Testis (tissue), 2 donors: ENCODE results near the gene SLC22A4.

Experiments
- CTCF ChIP-seq, 3 experiments: fragments of 450-650 bp in 2 of 3; fragments of 200-600 bp in 1 of 3; sonication (generic) in 1 of 3; IDR thresholded peaks; one replicate each; pipeline ENCODE4 v1.5.1; 2016 to 2019; ENCODE audit warnings: antibody characterized with exemption in 3 of 3, mild to moderate bottlenecking in 2 of 3, moderate library complexity in 1 of 3
- POLR2A ChIP-seq: fragments of 450-650 bp; IDR thresholded peaks from one replicate; pipeline ENCODE4 v1.6.1; 2017; ENCODE audit warnings: antibody characterized with exemption, mild to moderate bottlenecking, moderate library complexity

DNA sequence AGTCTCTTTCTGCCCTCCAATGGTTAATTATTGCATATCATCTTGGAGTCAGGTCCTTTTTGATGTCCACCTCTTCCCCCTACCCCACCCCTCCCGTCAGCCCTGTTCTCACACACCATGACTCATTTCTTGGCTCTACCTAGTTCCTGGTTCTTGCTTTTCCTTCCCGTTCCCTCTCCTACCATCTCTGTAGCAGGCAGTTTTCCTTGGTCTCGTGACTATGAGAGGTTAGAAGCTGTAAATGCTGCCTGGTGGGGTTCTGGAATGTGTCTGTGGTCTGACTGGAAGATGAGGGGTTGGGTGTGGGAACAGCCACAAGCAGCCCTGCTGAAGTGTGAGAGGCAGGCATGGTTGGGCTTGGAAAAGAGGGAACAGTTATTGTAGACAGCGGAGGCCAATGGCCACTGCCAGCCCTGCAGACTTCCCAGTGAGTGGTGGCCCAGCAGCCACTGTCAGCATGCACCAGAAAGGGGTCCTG, 93.5 kb downstream of the SLC22A4 start:
- TF ChIP-seq POLR2A (no peak), CTCF (IDR thresholded peaks at IDR 0.05) (no peak)
